A549 (cell line): ENCODE measurements around the gene LPAR1. TPM values are rescaled to one million over a fixed set of nuclear protein-coding genes. Genes with fewer than 3 reads are reported as not detected.

ENCODE experiments used
- ATAC-seq, 2 experiments: fragments of 200-7000 bp in 1 of 2; fragments of >200 bp in 1 of 2; cut with Nextera tagmentation in 1 of 2; cut with Tn5 transposase in 1 of 2; 3 replicates each; pipeline versions ENCODE4 v1.8.0 to v1.9.1; 2018 to 2020; ENCODE audit warnings: mild to moderate bottlenecking in 1 of 2, moderate library complexity in 1 of 2
- CTCF ChIA-PET: fragments of 300-600 bp; sonication (Branson Sonifier 250); formaldehyde crosslinking; extraction: SDS; loops from one replicate; lab custom pipeline; 2021; ENCODE audit warnings: antibody characterized with exemption, inconsistent platforms; lab: Yijun Ruan, JAX
- POLR2A ChIA-PET: fragments of 350-600 bp; formaldehyde crosslinking; extraction: SDS; loops from one replicate; lab custom pipeline; 2021; ENCODE audit warnings: antibody characterized with exemption, inconsistent platforms; lab: Yijun Ruan, JAX
- DNase-seq, 2 experiments: peaks; one replicate each; pipeline versions ENCODE4 v3.0.0 to v3.0.0-alpha.2; 2011 to 2016; ENCODE audit warnings: low read depth in 1 of 2, low spot score in 1 of 2
- FAIRE-seq: peaks from 2 replicates; lab custom pipeline; 2011; peaks lifted over from hg19 to GRCh38; lab: Jason Lieb, UNC
- H3K27ac ChIP-seq, 2 experiments: fragments of >200 bp; sonication (Bioruptor Twin); formaldehyde crosslinking; 3 replicates each; pipeline ENCODE4 v1.5.1; 2016 to 2017
- H3K4me1 ChIP-seq: fragments of >200 bp; sonication (Bioruptor Twin); formaldehyde crosslinking; 3 replicates; pipeline ENCODE4 v1.6.1; 2016
- H3K4me2 ChIP-seq: fragments of >200 bp; sonication (Bioruptor Twin); formaldehyde crosslinking; 3 replicates; pipeline ENCODE4 v1.6.1; 2016
- H3K4me3 ChIP-seq: fragments of >200 bp; sonication (Bioruptor Twin); formaldehyde crosslinking; 3 replicates; pipeline ENCODE4 v1.5.1; 2016
- H3K9me3 ChIP-seq: fragments of >200 bp; sonication (Bioruptor Twin); formaldehyde crosslinking; 3 replicates; pipeline ENCODE4 v1.6.1; 2016
- BHLHE40 ChIP-seq: IDR thresholded peaks from 2 replicates; pipeline ENCODE4 v1.6.1; 2012; ENCODE audit warnings: low read depth, low read length, inconsistent platforms
- CBX2 ChIP-seq: fragments of 200-600 bp; sonication (generic); IDR thresholded peaks from 2 replicates; pipeline ENCODE4 v1.6.1; 2016; ENCODE audit warnings: low read depth, mild to moderate bottlenecking, borderline replicate concordance
- CBX8 ChIP-seq: fragments of 200-600 bp; sonication (generic); IDR thresholded peaks from 2 replicates; pipeline ENCODE4 v1.6.1; 2016
- CHD2 ChIP-seq: fragments of 150-350 bp; IDR thresholded peaks from 2 replicates; pipeline ENCODE4 v1.6.1; 2014; ENCODE audit warnings: low read length; ENCODE audit not compliant: partially characterized antibody
- CHD4 ChIP-seq: fragments of 200-600 bp; sonication (generic); IDR thresholded peaks from 2 replicates; pipeline ENCODE4 v1.6.1; 2016; ENCODE audit warnings: antibody characterized with exemption, mild to moderate bottlenecking, borderline replicate concordance
- ESRRA ChIP-seq: fragments of 150-350 bp; IDR thresholded peaks from 2 replicates; pipeline ENCODE4 v1.6.1; 2014; ENCODE audit warnings: mild to moderate bottlenecking, low read length, borderline replicate concordance
- FOSB ChIP-seq: fragments of 250-450 bp; sonication (Bioruptor Pico); IDR thresholded peaks from 2 replicates; pipeline ENCODE4 v1.5.0; 2020; ENCODE audit warnings: mild to moderate bottlenecking, moderate library complexity
- FOSL2 ChIP-seq, 2 experiments: fragments of 450-650 bp in 1 of 2; fragments of >200 bp in 1 of 2; sonication (Bioruptor Twin) in 1 of 2; formaldehyde crosslinking; IDR thresholded peaks; 2 replicates each; pipeline versions ENCODE4 v1.5.0 to v1.6.1; 2016 to 2020; ENCODE audit warnings: mild to moderate bottlenecking in 1 of 2, moderate library complexity in 1 of 2
- HEYL ChIP-seq: fragments of 250-450 bp; sonication (Bioruptor Pico); IDR thresholded peaks from 2 replicates; pipeline ENCODE4 v1.8.0; 2021; ENCODE audit warnings: mild to moderate bottlenecking, moderate library complexity
- KDM1A ChIP-seq: fragments of 200-600 bp; sonication (generic); IDR thresholded peaks from 2 replicates; pipeline ENCODE4 v1.6.1; 2016; ENCODE audit warnings: low read depth, mild to moderate bottlenecking
- MYC ChIP-seq: IDR thresholded peaks from 2 replicates; pipeline ENCODE4 v1.6.1; 2012; ENCODE audit warnings: mild to moderate bottlenecking, inconsistent platforms, low read length, improper control_type of control experiment, borderline replicate concordance
- PHF8 ChIP-seq: fragments of 200-600 bp; sonication (generic); IDR thresholded peaks from 2 replicates; pipeline ENCODE4 v1.6.1; 2016; ENCODE audit warnings: low read depth, mild to moderate bottlenecking, antibody characterized with exemption, moderate library complexity, borderline replicate concordance
- POLR2A ChIP-seq: IDR thresholded peaks from 2 replicates; pipeline ENCODE4 v1.6.1; 2012; ENCODE audit warnings: mild to moderate bottlenecking, low read length
- RFX5 ChIP-seq: fragments of 450-650 bp; IDR thresholded peaks from 2 replicates; pipeline ENCODE4 v1.7.1; 2014; ENCODE audit warnings: antibody characterized with exemption, mild to moderate bottlenecking, moderate library complexity
- TFCP2L1 ChIP-seq: fragments of 250-450 bp; sonication (Bioruptor Pico); IDR thresholded peaks from 2 replicates; pipeline ENCODE4 v1.5.0; 2021; ENCODE audit warnings: mild to moderate bottlenecking
- ZC3H11A ChIP-seq: fragments of 450-650 bp; IDR thresholded peaks from 2 replicates; pipeline ENCODE4 v1.6.1; 2014; ENCODE audit warnings: antibody characterized with exemption, mild to moderate bottlenecking
- ZNF302 ChIP-seq: fragments of 250-450 bp; sonication (Bioruptor Pico); IDR thresholded peaks from 2 replicates; pipeline ENCODE4 v1.9.0; 2021; ENCODE audit warnings: inconsistent platforms, mild to moderate bottlenecking, moderate library complexity
- WGBS: methylation state at CpG from one replicate; pipeline ENCODE4 v1.1.6; 2017; ENCODE audit errors: missing lambda C conversion rate; 5-methylcytosine and 5-hydroxymethylcytosine counted together
- polyA plus RNA-seq, 4 experiments: library from polyadenylated mRNA; depleted of rRNA in 3 of 4; stranded (reverse); fragments of >200 nt; fragmentation: RNase III in 1 of 4; extraction: RNeasy Plus Mini Kit Qiagen cat#74134 plus additional on column Dnase treatment in 1 of 4; gene quantifications; 2 replicates in 3 of 4; 3 replicates in 1 of 4; pipeline ENCODE4 v1.2.3, GENCODE V29; 2011 to 2017
- TF ChIP-seq, protein P1 (sequence below): fragments of 250-450 bp; sonication (Bioruptor Pico); IDR thresholded peaks from 2 replicates; pipeline ENCODE4 v1.5.0; 2020; ENCODE audit warnings: low read depth, mild to moderate bottlenecking, moderate library complexity
- TF ChIP-seq, protein P2 (sequence below): fragments of >200 bp; sonication (Bioruptor Twin); formaldehyde crosslinking; IDR thresholded peaks from 2 replicates; pipeline ENCODE4 v1.6.1; 2016
- TF ChIP-seq, protein P3 (sequence below): IDR thresholded peaks from 2 replicates; pipeline ENCODE4 v1.6.1; 2012
- TF ChIP-seq, protein P4 (sequence below): fragments of >200 bp; sonication (Bioruptor Twin); formaldehyde crosslinking; IDR thresholded peaks from 3 replicates; pipeline ENCODE4 v1.6.1; 2016
- TF ChIP-seq, protein P5 (sequence below): IDR thresholded peaks from 2 replicates; pipeline ENCODE4 v1.6.1; 2012
- TF ChIP-seq, protein P6 (sequence below): fragments of 150-350 bp; IDR thresholded peaks from 2 replicates; pipeline ENCODE4 v1.6.1; 2014; ENCODE audit warnings: low read depth, mild to moderate bottlenecking, low read length

LPAR1 gene
- polyA plus RNA-seq, 2 of the 4 experiments (the other 2 are of a cell fraction), result 15.8 to 33.7 TPM

DNA sequence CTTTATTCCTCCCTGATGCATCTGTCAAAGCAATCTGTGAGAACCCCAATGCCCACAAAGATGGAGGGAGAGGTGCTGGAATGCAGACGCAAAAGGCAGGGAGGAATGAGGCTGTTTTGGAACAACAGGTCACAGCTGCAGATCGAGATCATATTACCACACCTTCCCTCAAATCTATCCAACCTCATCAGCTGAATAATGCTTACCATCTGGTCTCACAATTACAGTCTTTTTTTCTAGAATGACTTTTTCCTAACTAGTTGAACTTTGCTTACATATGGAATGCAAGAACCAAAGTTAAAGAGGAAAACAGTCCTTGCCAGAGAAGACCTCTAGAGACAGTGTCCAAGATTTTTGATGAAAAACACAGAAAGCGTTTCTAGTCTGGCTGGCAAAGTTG, 158.1 kb downstream of the LPAR1 start:
- Histone ChIP-seq H3K27ac (no peak overlapping the region), H3K9me3 (no peaks in the 10 kb centered on the region), H3K4me2 (no peak overlapping the region), H3K4me1 (no peaks in the 10 kb centered on the region), H3K4me3 (no peak overlapping the region)
- ATAC-seq, result no peak
- no peak for DNase-seq
- TF ChIP-seq FOSB (CRISPR knock-in tag) (no peak), CBX2 (no peak), ZNF302 (CRISPR knock-in tag) (no peak), CHD4 (no peak), ESRRA (no peak)
- TF ChIP-seq, protein P1, sequence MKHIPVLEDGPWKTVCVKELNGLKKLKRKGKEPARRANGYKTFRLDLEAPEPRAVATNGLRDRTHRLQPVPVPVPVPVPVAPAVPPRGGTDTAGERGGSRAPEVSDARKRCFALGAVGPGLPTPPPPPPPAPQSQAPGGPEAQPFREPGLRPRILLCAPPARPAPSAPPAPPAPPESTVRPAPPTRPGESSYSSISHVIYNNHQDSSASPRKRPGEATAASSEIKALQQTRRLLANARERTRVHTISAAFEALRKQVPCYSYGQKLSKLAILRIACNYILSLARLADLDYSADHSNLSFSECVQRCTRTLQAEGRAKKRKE (CRISPR knock-in tag), result no peak
- TF ChIP-seq, protein P2, sequence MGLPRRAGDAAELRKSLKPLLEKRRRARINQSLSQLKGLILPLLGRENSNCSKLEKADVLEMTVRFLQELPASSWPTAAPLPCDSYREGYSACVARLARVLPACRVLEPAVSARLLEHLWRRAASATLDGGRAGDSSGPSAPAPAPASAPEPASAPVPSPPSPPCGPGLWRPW, result no peak
- TF ChIP-seq, protein P3, sequence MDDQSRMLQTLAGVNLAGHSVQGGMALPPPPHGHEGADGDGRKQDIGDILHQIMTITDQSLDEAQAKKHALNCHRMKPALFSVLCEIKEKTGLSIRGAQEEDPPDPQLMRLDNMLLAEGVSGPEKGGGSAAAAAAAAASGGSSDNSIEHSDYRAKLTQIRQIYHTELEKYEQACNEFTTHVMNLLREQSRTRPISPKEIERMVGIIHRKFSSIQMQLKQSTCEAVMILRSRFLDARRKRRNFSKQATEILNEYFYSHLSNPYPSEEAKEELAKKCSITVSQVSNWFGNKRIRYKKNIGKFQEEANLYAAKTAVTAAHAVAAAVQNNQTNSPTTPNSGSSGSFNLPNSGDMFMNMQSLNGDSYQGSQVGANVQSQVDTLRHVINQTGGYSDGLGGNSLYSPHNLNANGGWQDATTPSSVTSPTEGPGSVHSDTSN, result no peak
- TF ChIP-seq, protein P4, sequence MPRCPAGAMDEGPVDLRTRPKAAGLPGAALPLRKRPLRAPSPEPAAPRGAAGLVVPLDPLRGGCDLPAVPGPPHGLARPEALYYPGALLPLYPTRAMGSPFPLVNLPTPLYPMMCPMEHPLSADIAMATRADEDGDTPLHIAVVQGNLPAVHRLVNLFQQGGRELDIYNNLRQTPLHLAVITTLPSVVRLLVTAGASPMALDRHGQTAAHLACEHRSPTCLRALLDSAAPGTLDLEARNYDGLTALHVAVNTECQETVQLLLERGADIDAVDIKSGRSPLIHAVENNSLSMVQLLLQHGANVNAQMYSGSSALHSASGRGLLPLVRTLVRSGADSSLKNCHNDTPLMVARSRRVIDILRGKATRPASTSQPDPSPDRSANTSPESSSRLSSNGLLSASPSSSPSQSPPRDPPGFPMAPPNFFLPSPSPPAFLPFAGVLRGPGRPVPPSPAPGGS, result no peak
- POLR2A ChIA-PET, result no interaction called here
- FAIRE-seq, result no peak
- CTCF ChIA-PET, result no interaction called here
- WGBS, result 70% methylated on average over 3 of the region's 3 CpGs

DNA sequence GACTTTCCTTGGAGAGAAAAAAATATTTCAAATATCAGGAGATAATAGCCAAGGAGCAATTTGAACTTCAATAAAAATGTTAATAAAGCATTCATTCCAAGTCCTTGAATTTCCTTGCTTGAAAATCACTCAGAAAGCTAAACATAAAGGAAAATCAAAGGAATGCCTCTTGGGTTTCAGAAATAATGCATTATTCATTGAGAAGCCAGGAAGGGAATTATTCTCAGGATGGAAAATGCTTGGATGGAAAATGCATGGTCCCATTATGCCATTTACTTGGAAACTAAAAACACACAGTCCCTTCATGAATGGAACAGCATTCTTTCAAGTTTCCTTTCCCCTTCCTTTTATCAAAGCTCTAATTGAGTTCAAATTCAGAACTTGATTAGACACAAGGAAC, 160.9 kb downstream of the LPAR1 start:
- TF ChIP-seq, protein P2, result no peak
- TF ChIP-seq POLR2A, result no peak
- TF ChIP-seq, protein P5, sequence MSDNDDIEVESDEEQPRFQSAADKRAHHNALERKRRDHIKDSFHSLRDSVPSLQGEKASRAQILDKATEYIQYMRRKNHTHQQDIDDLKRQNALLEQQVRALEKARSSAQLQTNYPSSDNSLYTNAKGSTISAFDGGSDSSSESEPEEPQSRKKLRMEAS, result no peak
- TF ChIP-seq ZC3H11A, result no peak
- no peak for TF ChIP-seq FOSL2 (IDR thresholded peaks at IDR 0.05)
- no peak for TF ChIP-seq FOSL2 (CRISPR knock-in tag; IDR thresholded peaks at IDR 0.05)
- no peak for TF ChIP-seq CHD2
- TF ChIP-seq FOSB (CRISPR knock-in tag), result no peak
- TF ChIP-seq MYC, result no peak
- TF ChIP-seq RFX5, result no peak
- TF ChIP-seq, protein P6, sequence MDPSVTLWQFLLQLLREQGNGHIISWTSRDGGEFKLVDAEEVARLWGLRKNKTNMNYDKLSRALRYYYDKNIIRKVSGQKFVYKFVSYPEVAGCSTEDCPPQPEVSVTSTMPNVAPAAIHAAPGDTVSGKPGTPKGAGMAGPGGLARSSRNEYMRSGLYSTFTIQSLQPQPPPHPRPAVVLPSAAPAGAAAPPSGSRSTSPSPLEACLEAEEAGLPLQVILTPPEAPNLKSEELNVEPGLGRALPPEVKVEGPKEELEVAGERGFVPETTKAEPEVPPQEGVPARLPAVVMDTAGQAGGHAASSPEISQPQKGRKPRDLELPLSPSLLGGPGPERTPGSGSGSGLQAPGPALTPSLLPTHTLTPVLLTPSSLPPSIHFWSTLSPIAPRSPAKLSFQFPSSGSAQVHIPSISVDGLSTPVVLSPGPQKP, result no peak
- TF ChIP-seq TFCP2L1 (CRISPR knock-in tag), result no peak
- TF ChIP-seq KDM1A, result no peak
- no peak for TF ChIP-seq CBX8
- TF ChIP-seq BHLHE40, result no peak
- no peak for TF ChIP-seq PHF8
- no peak for TF ChIP-seq HEYL (CRISPR knock-in tag)
- no peak for TF ChIP-seq ESRRA
- CTCF ChIA-PET, result interaction anchor here (1.3 kb wide), 1 partner anchor 22 kb away, joined by 3 read pairs; no protein-coding TSS in a partner anchor
- Histone ChIP-seq H3K4me1 (no peaks in the 10 kb centered on the region), H3K9me3 (no peaks in the 10 kb centered on the region), H3K4me2 (no peak overlapping the region), H3K27ac (no peak overlapping the region), H3K4me3 (no peak overlapping the region)
- ATAC-seq (no peak), FAIRE-seq (no peak), DNase-seq (no peak)
- POLR2A ChIA-PET, result no interaction called here
